ENCODE results near the gene MYRFL. TPM values are rescaled to one million over a fixed set of nuclear protein-coding genes. Genes with fewer than 3 reads are reported as not detected.

MYRFL gene
- total RNA-seq, 1 experiment from 2014 or later = not detected

DNA sequence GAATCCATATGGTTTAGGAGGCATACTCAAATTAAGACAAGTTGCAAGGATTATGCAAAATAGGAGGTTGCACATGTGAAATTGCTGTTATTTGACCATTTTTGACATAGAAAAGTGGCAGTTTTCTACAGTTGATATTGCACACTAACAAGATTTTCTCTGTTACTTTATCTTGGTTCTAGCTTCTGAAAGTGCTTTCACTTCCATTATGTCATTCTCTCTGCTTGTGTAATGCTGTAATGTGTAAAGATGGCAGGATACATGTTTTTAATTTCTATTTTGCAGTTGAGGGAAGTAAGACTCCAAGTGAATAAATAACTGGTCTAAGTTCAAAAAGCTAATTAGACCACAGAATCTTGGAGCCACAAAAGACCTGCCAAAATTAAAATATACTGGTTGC lies 60.6 kb downstream of the MYRFL start:
- CTCF ChIA-PET = no interaction called here
- H3K9me2 ChIP-seq (ENCODE audit: insufficient read depth) = no peaks in the 10 kb centered on the region
- no peaks in the 10 kb centered on the region for H3K36me3 ChIP-seq (ENCODE audit: low read depth)
- POLR2A ChIA-PET (ENCODE audit: unreplicated experiment) = no interaction called here
- H3K9me3 ChIP-seq (ENCODE audit: insufficient read depth, low read depth) = no peaks in the 10 kb centered on the region
- H3F3A ChIP-seq (ENCODE audit: insufficient read depth, low read depth) = no peaks in the 10 kb centered on the region
- H3K27ac ChIP-seq = no peak overlapping the region
- no peaks in the 10 kb centered on the region for H3K4me1 ChIP-seq (replicated peaks; ENCODE audit: insufficient read depth)
- no peak for DNase-seq
- H3K27me3 ChIP-seq (ENCODE audit: insufficient read depth, low read depth) = no peaks in the 10 kb centered on the region
- no peaks in the 10 kb centered on the region for H4K20me1 ChIP-seq (ENCODE audit: insufficient read depth)
- TF ChIP-seq, protein P1, sequence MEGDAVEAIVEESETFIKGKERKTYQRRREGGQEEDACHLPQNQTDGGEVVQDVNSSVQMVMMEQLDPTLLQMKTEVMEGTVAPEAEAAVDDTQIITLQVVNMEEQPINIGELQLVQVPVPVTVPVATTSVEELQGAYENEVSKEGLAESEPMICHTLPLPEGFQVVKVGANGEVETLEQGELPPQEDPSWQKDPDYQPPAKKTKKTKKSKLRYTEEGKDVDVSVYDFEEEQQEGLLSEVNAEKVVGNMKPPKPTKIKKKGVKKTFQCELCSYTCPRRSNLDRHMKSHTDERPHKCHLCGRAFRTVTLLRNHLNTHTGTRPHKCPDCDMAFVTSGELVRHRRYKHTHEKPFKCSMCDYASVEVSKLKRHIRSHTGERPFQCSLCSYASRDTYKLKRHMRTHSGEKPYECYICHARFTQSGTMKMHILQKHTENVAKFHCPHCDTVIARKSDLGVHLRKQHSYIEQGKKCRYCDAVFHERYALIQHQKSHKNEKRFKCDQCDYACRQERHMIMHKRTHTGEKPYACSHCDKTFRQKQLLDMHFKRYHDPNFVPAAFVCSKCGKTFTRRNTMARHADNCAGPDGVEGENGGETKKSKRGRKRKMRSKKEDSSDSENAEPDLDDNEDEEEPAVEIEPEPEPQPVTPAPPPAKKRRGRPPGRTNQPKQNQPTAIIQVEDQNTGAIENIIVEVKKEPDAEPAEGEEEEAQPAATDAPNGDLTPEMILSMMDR (conservative IDR thresholded peaks at IDR 0.05) = no peak
- no peak for TF ChIP-seq EZH2 (IDR thresholded peaks at IDR 0.05; ENCODE audit: low read depth)
- BruUV-seq (replicated peaks) = no TSS peak
- no peak overlapping the region for H3K4me2 ChIP-seq
- no peaks in the 10 kb centered on the region for H3K79me2 ChIP-seq (ENCODE audit: low read depth)
- intact Hi-C loops (cut with micrococcal nuclease; ENCODE audit: unreplicated experiment) = no loop called here
- no peak overlapping the region for H3K4me3 ChIP-seq
- no peak overlapping the region for H2AFZ ChIP-seq

DNA sequence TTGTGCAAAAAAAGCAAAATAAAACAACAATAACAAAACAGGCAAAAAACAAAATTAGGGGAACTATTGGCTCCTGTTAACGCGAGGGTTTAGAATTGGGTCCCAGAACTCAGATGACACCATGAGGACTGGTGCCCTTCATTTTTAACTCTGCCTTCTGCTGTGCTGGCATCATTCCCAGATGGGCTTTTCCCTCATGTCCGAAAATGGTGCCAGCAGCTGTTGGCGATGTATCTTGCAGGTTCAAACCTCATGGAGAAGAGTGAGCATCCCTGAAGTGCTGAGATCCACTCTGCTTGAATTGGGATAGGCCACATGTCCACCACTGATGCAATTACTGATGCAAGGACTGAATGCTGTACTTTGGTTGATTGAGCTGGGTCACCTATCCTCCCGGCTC lies 61.1 kb downstream of the MYRFL start:
- no TSS peak for BruUV-seq (replicated peaks)
- H2AFZ ChIP-seq = no peak overlapping the region
- H3K36me3 ChIP-seq (ENCODE audit: low read depth) = no peaks in the 10 kb centered on the region
- DNase-seq = no peak
- no peaks in the 10 kb centered on the region for H3K9me3 ChIP-seq (ENCODE audit: insufficient read depth, low read depth)
- H3K27me3 ChIP-seq (ENCODE audit: insufficient read depth, low read depth) = no peaks in the 10 kb centered on the region
- TF ChIP-seq EZH2 (IDR thresholded peaks at IDR 0.05; ENCODE audit: low read depth) = no peak
- TF ChIP-seq, protein P1 (conservative IDR thresholded peaks at IDR 0.05) = no peak
- no peak overlapping the region for H3K4me2 ChIP-seq
- intact Hi-C loops (cut with micrococcal nuclease; ENCODE audit: unreplicated experiment) = no loop called here
- H3K4me3 ChIP-seq = no peak overlapping the region
- H3K79me2 ChIP-seq (ENCODE audit: low read depth) = no peaks in the 10 kb centered on the region
- ChIA-PET CTCF (no interaction called here), POLR2A (ENCODE audit: unreplicated experiment) (no interaction called here)
- H3K4me1 ChIP-seq (replicated peaks; ENCODE audit: insufficient read depth) = no peaks in the 10 kb centered on the region
- 0 out of 2 replicates have a peak, but pooled peaks cover 4% of the 10 kb centered on the region for H3K9me2 ChIP-seq (ENCODE audit: insufficient read depth)
- H3F3A ChIP-seq (ENCODE audit: insufficient read depth, low read depth) = no peaks in the 10 kb centered on the region
- no peak overlapping the region for H3K27ac ChIP-seq
- no peaks in the 10 kb centered on the region for H4K20me1 ChIP-seq (ENCODE audit: insufficient read depth)

- H3K4me2 ChIP-seq = no peak overlapping the region
- intact Hi-C loops (cut with micrococcal nuclease; ENCODE audit: unreplicated experiment) = no loop called here
- no peak for DNase-seq
- no TSS peak for BruUV-seq (replicated peaks)
- H3K4me3 ChIP-seq = no peak overlapping the region
- no peak overlapping the region for H2AFZ ChIP-seq
- no peaks in the 10 kb centered on the region for H3F3A ChIP-seq (ENCODE audit: insufficient read depth, low read depth)
- POLR2A ChIA-PET (ENCODE audit: unreplicated experiment) = no interaction called here
- H3K27me3 ChIP-seq (ENCODE audit: insufficient read depth, low read depth) = no peaks in the 10 kb centered on the region
- no peaks in the 10 kb centered on the region for H3K36me3 ChIP-seq (ENCODE audit: low read depth)
- no peaks in the 10 kb centered on the region for H3K9me3 ChIP-seq (ENCODE audit: insufficient read depth, low read depth)
- H3K27ac ChIP-seq = no peak overlapping the region
- CTCF ChIA-PET = no interaction called here
- H4K20me1 ChIP-seq (ENCODE audit: insufficient read depth) = no peaks in the 10 kb centered on the region
- no peaks in the 10 kb centered on the region for H3K4me1 ChIP-seq (replicated peaks; ENCODE audit: insufficient read depth)
- H3K79me2 ChIP-seq (ENCODE audit: low read depth) = no peaks in the 10 kb centered on the region
- TF ChIP-seq, protein P1 (conservative IDR thresholded peaks at IDR 0.05) = no peak
- TF ChIP-seq EZH2 (IDR thresholded peaks at IDR 0.05; ENCODE audit: low read depth) = no peak
- 0 out of 2 replicates have a peak, but pooled peaks cover 4% of the 10 kb centered on the region for H3K9me2 ChIP-seq (ENCODE audit: insufficient read depth)
These were observed 61.7 kb downstream of the MYRFL start for GRCh38 chr12:69886715-69887114.
